Vagina (tissue), 2 donors: Measurements from ENCODE around the gene AHNAK2. TPM values are rescaled to one million over a fixed set of nuclear protein-coding genes. Genes with fewer than 3 reads are reported as not detected.

Experiments used
- DNase-seq, 2 donors: peaks; one replicate each; pipeline ENCODE4 v3.0.0-alpha.2; 2017; ENCODE audit errors: extremely low spot score in 2 of 2
- H3K27ac ChIP-seq: fragments of 200-600 bp; sonication (generic); one replicate; pipeline ENCODE4 v1.5.1; 2019
- H3K27me3 ChIP-seq: fragments of 200-600 bp; sonication (generic); one replicate; pipeline ENCODE4 v1.5.1; 2019
- H3K36me3 ChIP-seq, 2 donors: fragments of 200-600 bp; sonication (generic); one replicate each; pipeline ENCODE4 v1.5.1; 2017 to 2019
- H3K4me1 ChIP-seq: fragments of 200-600 bp; sonication (generic); one replicate; pipeline ENCODE4 v1.5.1; 2019
- H3K4me3 ChIP-seq, 2 donors: fragments of 200-600 bp; sonication (generic); 1 replicate in 1 of 2; 2 replicates in 1 of 2; pipeline ENCODE4 v1.5.1; 2016 to 2019
- H3K9me3 ChIP-seq: fragments of 200-600 bp; sonication (generic); one replicate; pipeline ENCODE4 v1.5.1; 2019
- CTCF ChIP-seq, 3 experiments: fragments of 450-650 bp in 2 of 3; fragments of 200-600 bp in 1 of 3; sonication (generic) in 1 of 3; IDR thresholded peaks; one replicate each; pipeline ENCODE4 v1.5.1; 2017 to 2019; ENCODE audit warnings: antibody characterized with exemption in 3 of 3, mild to moderate bottlenecking in 2 of 3, moderate library complexity in 2 of 3
- POLR2A ChIP-seq, 2 donors: fragments of 450-650 bp; IDR thresholded peaks; one replicate each; pipeline ENCODE4 v1.6.1; 2017; ENCODE audit warnings: antibody characterized with exemption in 2 of 2, mild to moderate bottlenecking in 2 of 2, moderate library complexity in 2 of 2
- POLR2AphosphoS5 ChIP-seq, 2 donors: sonication (generic); formaldehyde crosslinking; IDR thresholded peaks; one replicate each; pipeline ENCODE4 v1.9.0; 2017; ENCODE audit warnings: antibody characterized with exemption in 2 of 2, mild to moderate bottlenecking in 2 of 2, low read depth in 1 of 2; ENCODE audit not compliant: insufficient read depth in 1 of 2
- intact Hi-C: fragments of 100-400 bp; cut with DNase I; formaldehyde crosslinking; loops from one replicate; pipeline ENCODE4 v1.15.1; 2023
- total RNA-seq: library from RNA; depleted of rRNA; stranded (reverse); fragments of >200 nt; gene quantifications from one replicate; pipeline ENCODE4 v1.2.3, GENCODE V29; 2016

AHNAK2 gene
- total RNA-seq, 1 donor from 2014 or later: 180 TPM

- H3K27ac ChIP-seq: no peak overlapping the region
- TF ChIP-seq CTCF (IDR thresholded peaks at IDR 0.05) (no peak), POLR2AphosphoS5 (IDR thresholded peaks at IDR 0.05; ENCODE audit: insufficient read depth in 1 of 2, low read depth in 1 of 2) (no peak), POLR2A (IDR thresholded peaks at IDR 0.05) (no peak)
- H3K4me3 ChIP-seq: no peak overlapping the region
- DNase-seq: no peak
- peaks cover 0 to 23% of the 10 kb centered on the region in 2 donors for H3K36me3 ChIP-seq
- no peaks in the 10 kb centered on the region for H3K9me3 ChIP-seq
- intact Hi-C loops: no loop called here
- H3K4me1 ChIP-seq: peaks cover 34% of the 10 kb centered on the region
- H3K27me3 ChIP-seq: no peaks in the 10 kb centered on the region
Observed at GRCh38 chr14:105011312-105011990, 33.3 kb upstream of the AHNAK2 start.

DNA sequence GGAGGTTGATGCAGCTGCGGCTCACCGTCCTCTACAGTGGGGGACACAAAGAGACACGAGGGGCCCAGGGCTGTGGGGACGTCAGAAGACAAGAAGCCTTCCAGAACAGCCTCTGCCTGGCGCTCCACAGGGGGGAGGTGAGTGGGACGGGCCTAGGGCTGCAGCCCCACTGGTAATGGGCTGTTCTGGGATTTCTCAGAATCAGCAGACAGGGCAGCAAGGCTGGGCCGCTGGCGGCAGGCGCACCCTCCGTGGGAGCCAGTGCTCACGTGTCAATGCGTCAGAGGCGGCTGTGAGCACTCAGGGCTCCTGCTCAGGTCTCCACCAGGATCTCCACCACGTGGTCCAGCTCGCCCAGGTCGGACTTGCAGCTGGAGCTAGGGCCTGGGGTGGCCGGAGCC, 32.7 kb upstream of the AHNAK2 start:
- Histone ChIP-seq H3K4me1 (peaks cover 29% of the 10 kb centered on the region), H3K9me3 (no peaks in the 10 kb centered on the region), H3K36me3 (peaks cover 0 to 23% of the 10 kb centered on the region in 2 donors), H3K4me3 (no peak overlapping the region), H3K27me3 (no peaks in the 10 kb centered on the region), H3K27ac (no peak overlapping the region)
- TF ChIP-seq POLR2AphosphoS5 (IDR thresholded peaks at IDR 0.05; ENCODE audit: insufficient read depth in 1 of 2, low read depth in 1 of 2) (no peak), POLR2A (IDR thresholded peaks at IDR 0.05) (no peak), CTCF (IDR thresholded peaks at IDR 0.05) (no peak)
- DNase-seq: no peak
- intact Hi-C loops: no loop called here

GRCh38 chr14:105010106-105010505, 31.9 kb upstream of the AHNAK2 start:
- TF ChIP-seq POLR2AphosphoS5 (IDR thresholded peaks at IDR 0.05; ENCODE audit: insufficient read depth in 1 of 2, low read depth in 1 of 2) (no peak), POLR2A (IDR thresholded peaks at IDR 0.05) (no peak), CTCF (IDR thresholded peaks at IDR 0.05) (no peak)
- Histone ChIP-seq H3K36me3 (peaks cover 0 to 23% of the 10 kb centered on the region in 2 donors), H3K4me1 (peaks cover 23% of the 10 kb centered on the region), H3K27me3 (no peaks in the 10 kb centered on the region), H3K9me3 (no peaks in the 10 kb centered on the region), H3K27ac (no peak overlapping the region), H3K4me3 (no peak overlapping the region)
- DNase-seq: no peak
- intact Hi-C loops: no loop called here

GRCh38 chr14:105007593-105008264, 29.6 kb upstream of the AHNAK2 start:
- Histone ChIP-seq H3K36me3 (peaks cover 0 to 23% of the 10 kb centered on the region in 2 donors), H3K4me1 (peaks cover 6% of the 10 kb centered on the region), H3K9me3 (no peaks in the 10 kb centered on the region), H3K4me3 (no peak overlapping the region), H3K27me3 (no peaks in the 10 kb centered on the region), H3K27ac (no peak overlapping the region)
- DNase-seq: no peak
- intact Hi-C loops: no loop called here
- no peak for TF ChIP-seq CTCF (IDR thresholded peaks at IDR 0.05)
- no peak for TF ChIP-seq POLR2AphosphoS5 (IDR thresholded peaks at IDR 0.05; ENCODE audit: insufficient read depth in 1 of 2, low read depth in 1 of 2)
- TF ChIP-seq POLR2A (IDR thresholded peaks at IDR 0.05): no peak
